OCI-LY1 (cell line): ENCODE data around the gene IL17RB.

ENCODE experiments used
- H2AFZ ChIP-seq: fragments of 200-600 bp; sonication (generic), shearing (Covaris generic); 2 replicates; pipeline ENCODE4 v1.6.0; 2014; ENCODE audit warnings: antibody characterized with exemption, mild to moderate bottlenecking, low read length
- H3F3A ChIP-seq: fragments of 200-600 bp; sonication (generic), shearing (Covaris generic); 2 replicates; pipeline ENCODE4 v1.6.0; 2014; ENCODE audit warnings: mild to moderate bottlenecking, antibody characterized with exemption, low read length, moderate library complexity; ENCODE audit not compliant: insufficient read depth
- H3K27ac ChIP-seq: fragments of 200-600 bp; sonication (generic); 2 replicates; pipeline ENCODE4 v1.5.1; 2014; ENCODE audit warnings: low read length, mixed run types, mild to moderate bottlenecking, low read depth; ENCODE audit not compliant: poor library complexity, severe bottlenecking
- H3K27me3 ChIP-seq: fragments of 200-600 bp; sonication (generic); 2 replicates; pipeline ENCODE4 v1.6.0; 2014; ENCODE audit warnings: antibody characterized with exemption, mild to moderate bottlenecking, low read length, moderate library complexity; ENCODE audit not compliant: insufficient read depth
- H3K36me3 ChIP-seq: fragments of 200-600 bp; sonication (generic); 2 replicates; pipeline ENCODE4 v1.6.1; 2014; ENCODE audit warnings: mild to moderate bottlenecking, antibody characterized with exemption, low read length, moderate library complexity, mixed read lengths; ENCODE audit not compliant: insufficient read depth
- H3K4me1 ChIP-seq: fragments of 200-600 bp; sonication (generic); 2 replicates; pipeline ENCODE4 v1.5.1; 2014; ENCODE audit warnings: mild to moderate bottlenecking, low read length, moderate library complexity; ENCODE audit not compliant: insufficient read depth, severe bottlenecking
- H3K4me2 ChIP-seq: fragments of 200-600 bp; sonication (generic), shearing (Covaris generic); 2 replicates; pipeline ENCODE4 v1.6.1; 2014; ENCODE audit warnings: low read length
- H3K4me3 ChIP-seq: fragments of 200-600 bp; sonication (generic); 2 replicates; pipeline ENCODE4 v1.5.1; 2014; ENCODE audit warnings: low read length, low read depth, mild to moderate bottlenecking, mixed read lengths; ENCODE audit not compliant: poor library complexity, severe bottlenecking
- H3K79me2 ChIP-seq: fragments of 200-600 bp; shearing (Covaris generic); 2 replicates; pipeline ENCODE4 v1.6.1; 2016; ENCODE audit warnings: mixed run types, low read length, mixed read lengths; ENCODE audit not compliant: insufficient read depth
- H3K9ac ChIP-seq: fragments of 200-600 bp; sonication (generic), shearing (Covaris generic); 2 replicates; pipeline ENCODE4 v1.6.1; 2014; ENCODE audit warnings: mild to moderate bottlenecking, low read length, mixed read lengths
- H3K9me2 ChIP-seq: fragments of 200-600 bp; sonication (generic), shearing (Covaris generic); 2 replicates; pipeline ENCODE4 v1.6.1; 2014; ENCODE audit warnings: low read depth, mild to moderate bottlenecking, low read length, mixed read lengths
- H3K9me3 ChIP-seq: fragments of 200-600 bp; shearing (Covaris generic); 2 replicates; pipeline ENCODE4 v1.6.1; 2014; ENCODE audit warnings: low read length, mixed read lengths
- H4K20me1 ChIP-seq: fragments of 200-600 bp; sonication (generic), shearing (Covaris generic); 2 replicates; pipeline ENCODE4 v1.6.0; 2016; ENCODE audit warnings: mild to moderate bottlenecking, low read length; ENCODE audit not compliant: insufficient read depth
- CTCF ChIP-seq: fragments of 200-600 bp; sonication (generic), shearing (Covaris generic); IDR thresholded peaks from 2 replicates; pipeline ENCODE4 v1.5.1; 2017; ENCODE audit warnings: mild to moderate bottlenecking, antibody characterized with exemption, low read length, moderate library complexity, mixed read lengths
- EZH2 ChIP-seq: fragments of 200-600 bp; sonication (generic), shearing (Covaris generic); IDR thresholded peaks from 2 replicates; pipeline ENCODE4 v1.8.0; 2017; ENCODE audit warnings: borderline replicate concordance, mixed run types, mild to moderate bottlenecking, antibody characterized with exemption, low read length, moderate library complexity, mixed read lengths

The IL17RB gene

GRCh38 chr3:53823026-53823955 lies 23.1 kb upstream of the IL17RB start:
- Histone ChIP-seq H3K27me3 (no peaks in the 10 kb centered on the region), H3K27ac (no peak overlapping the region), H3K4me2 (no peak overlapping the region), H3K9me2 (no peaks in the 10 kb centered on the region), H2AFZ (no peak overlapping the region), H4K20me1 (no peaks in the 10 kb centered on the region), H3K4me1 (no peaks in the 10 kb centered on the region), H3K79me2 (no peaks in the 10 kb centered on the region), H3K9ac (no peak overlapping the region), H3K4me3 (no peak overlapping the region), H3K36me3 (no peaks in the 10 kb centered on the region), H3K9me3 (no peaks in the 10 kb centered on the region), H3F3A (no peaks in the 10 kb centered on the region)
- TF ChIP-seq CTCF: no peak
- TF ChIP-seq EZH2: no peak

- Histone ChIP-seq H3K9ac (no peak overlapping the region), H3K36me3 (no peaks in the 10 kb centered on the region)
These were observed 22.3 kb upstream of the IL17RB start for GRCh38 chr3:53823956-53824657.

GRCh38 chr3:53824795-53825194 lies 21.6 kb upstream of the IL17RB start:
- Histone ChIP-seq H3K4me1 (no peaks in the 10 kb centered on the region), H3K4me2 (no peak overlapping the region), H3K27me3 (no peaks in the 10 kb centered on the region), H3F3A (no peaks in the 10 kb centered on the region), H3K4me3 (no peak overlapping the region), H3K9me3 (no peaks in the 10 kb centered on the region), H3K27ac (no peak overlapping the region), H3K9me2 (no peaks in the 10 kb centered on the region), H4K20me1 (no peaks in the 10 kb centered on the region), H3K9ac (no peak overlapping the region), H3K79me2 (no peaks in the 10 kb centered on the region), H3K36me3 (no peaks in the 10 kb centered on the region), H2AFZ (no peak overlapping the region)
- TF ChIP-seq CTCF: no peak
- TF ChIP-seq EZH2: no peak

More at GRCh38 chr3:53823956-53824657, 22.3 kb upstream of the IL17RB start:
- H3K27me3 ChIP-seq: no peaks in the 10 kb centered on the region
- no peak overlapping the region for H3K4me3 ChIP-seq
- no peak overlapping the region for H3K27ac ChIP-seq
- no peaks in the 10 kb centered on the region for H3F3A ChIP-seq
- H3K4me1 ChIP-seq: no peaks in the 10 kb centered on the region
- no peaks in the 10 kb centered on the region for H4K20me1 ChIP-seq
- no peaks in the 10 kb centered on the region for H3K9me2 ChIP-seq
- no peak for TF ChIP-seq EZH2
- no peak for TF ChIP-seq CTCF
- H3K4me2 ChIP-seq: no peak overlapping the region
- H3K9me3 ChIP-seq: no peaks in the 10 kb centered on the region
- H3K79me2 ChIP-seq: no peaks in the 10 kb centered on the region
- H2AFZ ChIP-seq: no peak overlapping the region
